Activated T-cell treated with anti-CD3 and anti-CD28 coated beads for 48 hours (primary cell): ENCODE measurements around the gene HTR1E.
"Not testable (repeated sequence)": the region's sequence is repeated elsewhere in the genome, so short reads cannot be mapped to it uniquely, and the experiment has no call there.

Experiments
- DNase-seq: peaks from one replicate; pipeline ENCODE4 v3.0.0-alpha.2; 2020; ENCODE audit warnings: low read depth

The HTR1E gene

GRCh38 chr6:86937219-86938079 is at the start of gene HTR1E:
Gene HTR1E (plus strand): TSS chr6:86937528. CDS start chr6:87015335, 77,807 bp downstream.
- DNase-seq: peak; percentile 5

- no peak for DNase-seq
Observed at GRCh38 chr6:86888301-86888700, 49.0 kb upstream of the HTR1E start.

DNA sequence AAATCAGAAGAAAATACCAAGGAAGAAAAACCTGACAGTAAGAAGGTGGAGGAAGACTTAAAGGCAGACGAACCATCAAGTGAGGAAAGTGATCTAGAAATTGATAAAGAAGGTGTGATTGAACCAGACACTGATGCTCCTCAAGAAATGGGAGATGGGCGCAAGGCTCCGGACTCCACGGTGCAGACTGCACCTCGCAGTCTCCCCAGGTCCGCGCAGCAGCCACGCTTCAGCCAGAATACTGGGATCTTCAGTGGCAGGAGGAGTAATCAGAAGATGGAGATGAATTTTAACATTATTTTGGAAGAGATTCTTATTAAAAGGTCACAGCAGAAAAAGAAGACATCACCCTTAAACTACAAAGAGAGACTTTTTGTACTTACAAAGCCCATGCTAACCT is 40.1 kb upstream of the HTR1E start:
- not testable (repeated sequence) for DNase-seq

DNA sequence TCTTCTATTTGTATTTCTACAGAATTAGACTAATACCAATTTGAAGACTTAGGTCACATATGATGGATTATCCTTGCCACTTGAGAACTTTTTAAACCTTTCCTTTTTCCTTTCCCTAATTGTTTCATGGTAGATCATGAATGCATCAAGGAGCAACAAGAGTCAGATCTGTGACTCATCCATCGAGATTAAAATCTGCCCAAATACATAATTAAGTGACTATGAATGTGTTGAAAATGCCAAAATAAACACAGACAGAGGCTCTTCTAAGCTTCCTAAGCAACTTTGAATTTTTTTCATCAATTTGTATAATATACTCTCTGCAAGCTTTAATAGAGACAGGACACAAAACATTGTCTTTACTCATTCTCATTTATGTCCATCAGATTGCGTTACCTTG is 23.5 kb upstream of the HTR1E start:
- DNase-seq: no peak

GRCh38 chr6:86916393-86916792 is 20.9 kb upstream of the HTR1E start:
- no peak for DNase-seq

GRCh38 chr6:86927138-86927537 is 10.2 kb upstream of the HTR1E start:
- not testable (repeated sequence) for DNase-seq

GRCh38 chr6:86927859-86928258 is 9.5 kb upstream of the HTR1E start:
- not testable (repeated sequence) for DNase-seq

DNA sequence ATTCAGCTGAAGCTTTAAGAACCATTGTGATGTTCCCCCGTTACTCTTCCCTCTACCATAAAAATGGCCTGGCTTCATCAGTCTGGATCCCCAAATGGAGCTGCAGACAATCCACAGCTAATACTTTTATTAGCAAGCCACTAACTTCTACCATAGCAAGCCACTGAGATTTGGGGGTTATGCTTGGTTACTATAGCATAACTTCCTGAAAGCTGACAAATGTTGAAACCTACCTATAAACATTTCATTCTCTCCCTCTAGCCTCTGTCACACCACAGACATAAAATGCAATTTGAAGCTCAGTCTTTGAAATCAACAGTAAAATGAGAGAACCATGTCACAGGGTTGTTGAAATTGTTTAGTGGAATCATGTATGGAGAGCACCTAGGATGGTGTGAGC is 3.0 kb upstream of the HTR1E start:
- DNase-seq: no peak

GRCh38 chr6:86936834-86937218 is 502 bp upstream of the HTR1E start:
- DNase-seq: no peak

DNA sequence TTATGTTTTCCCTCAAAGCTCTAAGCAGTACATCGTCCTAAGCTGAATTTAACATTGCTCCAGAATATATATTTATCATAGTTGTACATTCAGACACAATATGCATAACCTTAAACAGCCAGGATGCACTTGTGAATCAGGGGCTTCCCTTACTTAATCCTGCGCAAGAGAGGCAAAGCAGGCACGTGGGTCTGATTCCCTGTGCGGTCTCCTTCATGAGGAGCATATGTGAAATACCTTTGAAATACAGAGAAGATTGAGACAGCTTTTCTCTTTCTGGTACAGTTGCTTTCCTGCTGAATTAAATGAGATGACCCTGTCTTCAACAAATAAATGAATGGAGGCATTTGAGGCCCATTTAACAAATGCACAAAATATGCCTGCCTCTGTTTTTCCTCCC is 1.5 kb downstream of the HTR1E start:
- no peak for DNase-seq

DNA sequence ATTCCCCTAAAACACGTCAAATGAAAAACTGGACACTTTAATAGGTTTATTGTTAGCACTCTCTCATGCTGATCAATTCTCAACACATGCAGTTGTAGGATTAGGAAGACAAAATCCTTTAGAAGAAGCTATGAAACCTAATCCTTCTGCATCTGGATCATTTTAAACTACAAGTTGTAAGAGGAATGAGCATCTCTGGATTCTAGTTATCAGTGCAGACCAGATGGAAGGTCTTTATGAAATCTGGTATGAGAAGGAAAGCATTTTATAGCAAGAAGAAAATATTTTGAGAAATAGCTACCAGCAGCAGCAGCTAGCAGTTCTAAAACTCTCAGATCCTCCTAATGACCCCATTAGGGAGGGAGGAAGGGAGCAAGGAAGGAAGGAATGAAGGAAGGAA is 4.1 kb downstream of the HTR1E start:
- no peak for DNase-seq

- DNase-seq: no peak
Observed at GRCh38 chr6:86942769-86943516, 5.6 kb downstream of the HTR1E start.

- no peak for DNase-seq
Observed at GRCh38 chr6:86943819-86944407, 6.6 kb downstream of the HTR1E start.

GRCh38 chr6:86949771-86950170 is 12.4 kb downstream of the HTR1E start:
- no peak for DNase-seq

- DNase-seq: no peak
Observed at GRCh38 chr6:86952991-86953390, 15.7 kb downstream of the HTR1E start.

DNA sequence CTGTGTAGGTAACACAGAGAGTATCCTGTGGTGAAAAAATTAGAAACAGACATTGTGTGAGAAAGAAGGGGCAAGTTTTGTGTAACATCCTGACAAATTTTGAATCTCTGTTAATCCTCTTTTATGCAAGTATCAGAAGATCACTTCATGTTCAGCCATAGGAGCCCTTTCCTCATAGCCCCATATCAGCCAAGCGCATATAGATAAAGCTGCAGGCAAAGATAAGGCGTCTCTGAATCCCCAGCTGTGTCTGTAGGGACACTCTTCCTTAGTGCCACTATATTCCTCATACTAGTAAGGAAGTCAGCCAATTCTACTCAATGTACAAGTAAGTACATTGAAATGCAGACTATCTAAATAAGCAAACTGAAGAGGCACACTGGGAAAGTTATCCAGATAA is 22.3 kb downstream of the HTR1E start:
- DNase-seq: no peak

- DNase-seq: no peak
Observed at GRCh38 chr6:86961455-86962200, 24.3 kb downstream of the HTR1E start.

DNA sequence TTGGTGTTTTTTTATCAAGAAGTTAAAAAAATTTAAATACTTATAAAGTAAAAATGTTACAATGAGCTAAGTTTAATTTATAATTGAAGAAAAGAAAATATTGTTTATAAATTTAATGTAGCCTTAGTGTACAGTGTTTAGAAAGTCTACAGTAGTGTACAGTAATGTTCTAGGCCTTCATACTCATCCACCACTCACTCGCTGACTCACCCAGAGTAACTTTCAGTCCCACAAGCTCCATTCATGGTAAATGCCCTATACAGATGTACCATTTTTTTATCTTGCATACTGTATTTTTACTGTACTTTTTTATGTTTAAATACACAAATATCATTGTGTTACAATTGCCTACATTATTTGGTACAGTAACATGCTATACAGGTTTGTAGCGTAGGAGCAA is 26.0 kb downstream of the HTR1E start:
- no peak for DNase-seq

DNA sequence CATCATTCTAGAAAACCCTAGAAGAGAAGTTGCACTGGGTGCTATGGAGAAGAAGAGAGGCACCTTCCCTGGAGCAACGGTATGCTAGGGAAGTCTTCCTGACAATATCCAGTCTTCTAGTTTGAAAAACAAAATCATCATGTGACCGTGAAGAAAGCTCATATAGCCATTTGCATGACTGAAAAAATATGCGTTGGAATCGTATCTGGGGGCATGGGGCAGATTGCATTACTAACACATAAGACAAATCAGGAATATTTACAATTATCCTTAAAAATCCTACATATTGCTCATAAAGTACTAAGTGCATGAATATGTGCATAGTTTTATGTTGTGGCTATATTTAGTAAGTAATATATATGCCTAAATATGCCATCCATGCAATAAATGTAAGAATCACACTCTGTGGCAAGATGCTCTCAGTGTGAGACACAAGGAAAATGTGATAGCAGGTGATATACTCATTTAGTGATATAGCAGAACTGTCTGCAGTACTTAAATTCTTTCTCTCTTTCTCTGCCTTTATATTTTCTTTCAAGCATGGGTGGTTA is 26.8 kb downstream of the HTR1E start:
- DNase-seq: no peak

GRCh38 chr6:86966271-86966670 is 28.9 kb downstream of the HTR1E start:
- no peak for DNase-seq

GRCh38 chr6:86969573-86969972 is 32.2 kb downstream of the HTR1E start:
- no peak for DNase-seq

DNA sequence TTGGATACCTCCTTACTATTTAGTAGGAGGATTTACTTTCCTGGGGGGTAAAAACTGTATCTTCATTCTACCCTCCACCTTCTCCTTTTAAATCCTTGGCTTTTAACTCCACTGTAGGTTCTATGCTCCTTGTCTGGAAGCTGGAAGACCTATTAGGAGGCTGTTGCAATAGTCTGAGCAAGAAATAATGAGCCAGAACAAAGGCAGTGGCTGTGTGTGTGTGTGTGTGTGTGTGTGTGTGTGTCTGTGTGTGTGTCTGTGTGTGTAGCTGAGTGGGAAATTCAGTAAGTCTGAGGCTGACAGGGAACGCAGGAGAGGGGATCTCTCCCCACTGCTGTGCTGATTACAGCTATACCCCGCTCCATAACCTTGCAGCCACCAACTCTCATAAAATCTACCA is 35.8 kb downstream of the HTR1E start:
- no peak for DNase-seq
